Endothelial cell of umbilical vein (primary cell): ENCODE measurements around the gene PHACTR1. TPM values are rescaled to one million over a fixed set of nuclear protein-coding genes. Genes with fewer than 3 reads are reported as not detected.

Source experiments
- BruUV-seq: library from RNA; stranded (reverse); fragments of 400-500 nt; replicated peaks from 2 replicates; lab custom pipeline; 2021; lab: Mats Ljungman, UMichigan
- CTCF ChIA-PET: fragments of 300-600, 350-600 bp; sonication (Branson Sonifier 250); formaldehyde crosslinking; loops from one replicate; lab custom pipeline; 2021; ENCODE audit warnings: antibody characterized with exemption, inconsistent platforms; lab: Charles Lee
- POLR2A ChIA-PET: fragments of 300-600, 350-600 bp; sonication (Branson Sonifier 250); formaldehyde crosslinking; loops from one replicate; lab custom pipeline; 2021; ENCODE audit warnings: antibody characterized with exemption, inconsistent platforms; lab: Charles Lee
- DNase-seq: peaks from one replicate; pipeline ENCODE4 v3.0.0-alpha.2; 2011; ENCODE audit warnings: low read depth, low spot score
- FAIRE-seq: peaks from 2 replicates; lab custom pipeline; 2011; peaks lifted over from hg19 to GRCh38; lab: Jason Lieb, UNC
- H2AFZ ChIP-seq: 2 replicates; pipeline ENCODE4 v1.6.0; 2012; ENCODE audit warnings: low read depth, low read length, control low read depth, inconsistent platforms
- H3K27ac ChIP-seq: 2 replicates; pipeline ENCODE4 v1.5.1; 2011; ENCODE audit warnings: low read depth, mild to moderate bottlenecking, control low read depth, low read length, moderate library complexity; ENCODE audit not compliant: insufficient read depth
- H3K27me3 ChIP-seq, 2 experiments: 2 replicates each; pipeline versions ENCODE4 v1.6.0 to v1.6.1; 2011; ENCODE audit warnings: low read length in 2 of 2, mixed read lengths in 1 of 2; ENCODE audit not compliant: control insufficient read depth in 2 of 2, insufficient read depth in 2 of 2
- H3K36me3 ChIP-seq, 2 experiments: 2 replicates in 1 of 2; 3 replicates in 1 of 2; pipeline ENCODE4 v1.5.1; 2011; ENCODE audit warnings: low read length in 2 of 2, mild to moderate bottlenecking in 1 of 2, moderate library complexity in 1 of 2; ENCODE audit not compliant: control insufficient read depth in 2 of 2, insufficient read depth in 2 of 2; ENCODE audit errors: extremely low read depth in 1 of 2
- H3K4me1 ChIP-seq: 3 replicates; pipeline ENCODE4 v1.5.1; 2011; ENCODE audit warnings: mild to moderate bottlenecking, low read length; ENCODE audit not compliant: control insufficient read depth, insufficient read depth; ENCODE audit errors: extremely low read depth
- H3K4me2 ChIP-seq: 2 replicates; pipeline ENCODE4 v1.6.1; 2011; ENCODE audit warnings: low read length, control low read depth, mixed read lengths; ENCODE audit not compliant: insufficient read depth
- H3K4me3 ChIP-seq, 3 experiments: fragments of 200-600 bp in 1 of 3; sonication (generic), shearing (Covaris generic) in 1 of 3; replicated peaks in 1 of 3; 2 replicates each; pipeline ENCODE4 v1.5.1; 2011 to 2016; ENCODE audit warnings: control low read depth in 3 of 3, low read length in 3 of 3, mild to moderate bottlenecking in 2 of 3, inconsistent platforms in 1 of 3, low read depth in 1 of 3, moderate library complexity in 1 of 3; ENCODE audit not compliant: insufficient read depth in 1 of 3
- H3K79me2 ChIP-seq: 2 replicates; pipeline ENCODE4 v1.6.0; 2012; ENCODE audit warnings: low read length, inconsistent platforms; ENCODE audit not compliant: control insufficient read depth, insufficient read depth
- H3K9ac ChIP-seq: replicated peaks from 2 replicates; pipeline ENCODE3; 2011; ENCODE audit warnings: low read length, control low read depth; ENCODE audit not compliant: insufficient read depth; ENCODE audit errors: extremely low read depth
- H3K9me1 ChIP-seq: replicated peaks from 3 replicates; pipeline ENCODE4 v1.6.0; 2011; ENCODE audit warnings: mild to moderate bottlenecking, low read length; ENCODE audit not compliant: control insufficient read depth, insufficient read depth; ENCODE audit errors: extremely low read depth
- H3K9me3 ChIP-seq: replicated peaks from 2 replicates; pipeline ENCODE4 v1.5.1; 2012; ENCODE audit warnings: low read length, inconsistent platforms; ENCODE audit not compliant: control insufficient read depth, insufficient read depth
- H4K20me1 ChIP-seq: replicated peaks from 2 replicates; pipeline ENCODE3; 2011; ENCODE audit warnings: mild to moderate bottlenecking, low read length; ENCODE audit not compliant: control insufficient read depth, insufficient read depth; ENCODE audit errors: extremely low read depth
- EZH2 ChIP-seq: IDR thresholded peaks from 2 replicates; pipeline ENCODE4 v1.6.1; 2012; ENCODE audit warnings: borderline replicate concordance, low read depth, mild to moderate bottlenecking, moderate library complexity, low read length, inconsistent platforms; ENCODE audit not compliant: severe bottlenecking
- FOS ChIP-seq: IDR thresholded peaks from 2 replicates; pipeline ENCODE4 v1.6.1; 2011; ENCODE audit warnings: mild to moderate bottlenecking, low read length, moderate library complexity, borderline replicate concordance; ENCODE audit not compliant: insufficient read depth
- GATA2 ChIP-seq: IDR thresholded peaks from 2 replicates; pipeline ENCODE4 v1.7.0; 2011; ENCODE audit warnings: low read depth, mild to moderate bottlenecking, moderate library complexity, mixed read lengths, low read length; ENCODE audit not compliant: insufficient read length, insufficient read depth
- JUN ChIP-seq: IDR thresholded peaks from 2 replicates; pipeline ENCODE4 v1.6.1; 2011; ENCODE audit warnings: borderline replicate concordance, low read depth; ENCODE audit not compliant: insufficient read length, insufficient read depth
- MYC ChIP-seq: IDR thresholded peaks from one replicate; pipeline ENCODE4 v1.6.1; 2011; ENCODE audit warnings: mild to moderate bottlenecking, low read depth, low read length
- POLR2A ChIP-seq: IDR thresholded peaks from 2 replicates; pipeline ENCODE4 v1.6.1; 2012; ENCODE audit warnings: low read depth, mild to moderate bottlenecking, control low read depth, low read length
- POLR2AphosphoS5 ChIP-seq: IDR thresholded peaks from 2 replicates; pipeline ENCODE4 v1.6.1; 2012; ENCODE audit warnings: low read depth, mild to moderate bottlenecking, control low read depth, low read length, moderate library complexity; ENCODE audit not compliant: insufficient read depth
- dilution Hi-C: fragments of 300-500 bp; cut with MboI; formaldehyde crosslinking; loops from one replicate; pipeline ENCODE4 v1.15.0; 2019; ENCODE audit warnings: low sequenced_read_pairs; ENCODE audit not compliant: extremely low pct_ligation_motif_present
- intact Hi-C: fragments of 100-400 bp; cut with micrococcal nuclease; formaldehyde crosslinking; loops from one replicate; pipeline ENCODE4 v1.10.0; 2022
- polyA plus RNA-seq, 4 experiments: library from polyadenylated mRNA; depleted of rRNA in 3 of 4; stranded (reverse) in 3 of 4; unstranded in 1 of 4; fragments of >200 nt; gene quantifications; 2 replicates each; pipeline versions ENCODE4 v1.2.1 to v1.2.3, GENCODE V29; 2011 to 2012; ENCODE audit warnings: missing spikeins in 1 of 4
- total RNA-seq: library from RNA; stranded (reverse); gene quantifications from 2 replicates; pipeline ENCODE4 v1.2.3, GENCODE V29; 2021
- TF ChIP-seq, protein P1 (sequence below): IDR thresholded peaks from 2 replicates; pipeline ENCODE4 v1.6.1; 2011; ENCODE audit not compliant: insufficient read depth, insufficient read length
- TF ChIP-seq, protein P2 (sequence below), 2 donors: IDR thresholded peaks; 1 replicate in 1 of 2; 2 replicates in 1 of 2; pipeline ENCODE4 v1.5.1; 2011; ENCODE audit warnings: low read length in 2 of 2, mild to moderate bottlenecking in 2 of 2, moderate library complexity in 2 of 2, control low read depth in 1 of 2, inconsistent platforms in 1 of 2, low read depth in 1 of 2; ENCODE audit not compliant: insufficient read depth in 1 of 2; ENCODE audit errors: extremely low read depth in 1 of 2

The PHACTR1 gene
- total and polyA plus RNA-seq, 2 donors (not counting 3 experiments of a cell fraction or from before 2014, with no cell fraction given), result 2.4 to 23.2 TPM

DNA sequence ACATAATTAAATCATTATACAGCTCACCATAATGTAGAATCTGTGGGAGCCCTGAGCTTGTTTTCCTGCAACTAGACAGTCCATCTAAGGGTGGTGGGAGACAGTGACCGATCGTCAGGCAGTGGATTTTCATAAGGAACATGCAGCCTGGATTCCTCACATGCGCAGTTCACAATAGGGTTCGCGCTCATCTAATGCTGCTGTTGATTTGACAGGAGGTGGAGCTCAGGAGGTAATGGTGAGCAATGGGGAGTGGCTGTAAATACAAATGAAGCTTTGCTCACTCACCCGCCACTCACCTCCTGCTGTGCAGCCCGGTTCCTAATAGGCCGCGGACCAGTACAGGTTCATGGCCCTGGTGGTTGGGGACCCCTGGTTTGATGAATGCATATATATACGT lies 470.3 kb downstream of the PHACTR1 start:
- intact Hi-C loops (no loop called here), dilution Hi-C loops (no loop called here)
- no peak overlapping the region for H3K27ac ChIP-seq
- TF ChIP-seq FOS (no peak), EZH2 (no peak), JUN (no peak), POLR2A (no peak), POLR2AphosphoS5 (no peak), GATA2 (no peak), MYC (no peak)
- TF ChIP-seq, protein P1, sequence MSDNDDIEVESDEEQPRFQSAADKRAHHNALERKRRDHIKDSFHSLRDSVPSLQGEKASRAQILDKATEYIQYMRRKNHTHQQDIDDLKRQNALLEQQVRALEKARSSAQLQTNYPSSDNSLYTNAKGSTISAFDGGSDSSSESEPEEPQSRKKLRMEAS, result no peak
- TF ChIP-seq, protein P2, sequence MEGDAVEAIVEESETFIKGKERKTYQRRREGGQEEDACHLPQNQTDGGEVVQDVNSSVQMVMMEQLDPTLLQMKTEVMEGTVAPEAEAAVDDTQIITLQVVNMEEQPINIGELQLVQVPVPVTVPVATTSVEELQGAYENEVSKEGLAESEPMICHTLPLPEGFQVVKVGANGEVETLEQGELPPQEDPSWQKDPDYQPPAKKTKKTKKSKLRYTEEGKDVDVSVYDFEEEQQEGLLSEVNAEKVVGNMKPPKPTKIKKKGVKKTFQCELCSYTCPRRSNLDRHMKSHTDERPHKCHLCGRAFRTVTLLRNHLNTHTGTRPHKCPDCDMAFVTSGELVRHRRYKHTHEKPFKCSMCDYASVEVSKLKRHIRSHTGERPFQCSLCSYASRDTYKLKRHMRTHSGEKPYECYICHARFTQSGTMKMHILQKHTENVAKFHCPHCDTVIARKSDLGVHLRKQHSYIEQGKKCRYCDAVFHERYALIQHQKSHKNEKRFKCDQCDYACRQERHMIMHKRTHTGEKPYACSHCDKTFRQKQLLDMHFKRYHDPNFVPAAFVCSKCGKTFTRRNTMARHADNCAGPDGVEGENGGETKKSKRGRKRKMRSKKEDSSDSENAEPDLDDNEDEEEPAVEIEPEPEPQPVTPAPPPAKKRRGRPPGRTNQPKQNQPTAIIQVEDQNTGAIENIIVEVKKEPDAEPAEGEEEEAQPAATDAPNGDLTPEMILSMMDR (IDR thresholded peaks at IDR 0.05; ENCODE audit: extremely low read depth in 1 of 2, insufficient read depth in 1 of 2, low read depth in 1 of 2, low read length in 2 of 2), result no peak
- H3K79me2 ChIP-seq, result no peaks in the 10 kb centered on the region
- no peaks in the 10 kb centered on the region for H3K27me3 ChIP-seq
- FAIRE-seq (no peak), DNase-seq (no peak)
- no TSS peak for BruUV-seq
- H3K4me2 ChIP-seq, result no peak overlapping the region
- H3K9me1 ChIP-seq, result no peaks in the 10 kb centered on the region
- H4K20me1 ChIP-seq, result no peaks in the 10 kb centered on the region
- no peak overlapping the region for H3K4me3 ChIP-seq
- no peak overlapping the region for H3K9ac ChIP-seq
- ChIA-PET CTCF (interaction anchor here (1.7 kb wide), 1 partner anchor 275 kb away, joined by 5 read pairs; no protein-coding TSS in a partner anchor), POLR2A (no interaction called here)
- no peaks in the 10 kb centered on the region for H3K4me1 ChIP-seq
- no peaks in the 10 kb centered on the region for H3K36me3 ChIP-seq
- H2AFZ ChIP-seq, result no peak overlapping the region
- H3K9me3 ChIP-seq, result no peaks in the 10 kb centered on the region
